NCI-H1417 treated with DMSO at 0.1 percent for 48 hours (cell line): ENCODE data around the gene JADE1.

Experiments
- DNase-seq: peaks from one replicate; lab custom pipeline; 2025; lab: John Stamatoyannopoulos, UW

JADE1 gene

GRCh38 chr4:128844931-128845330, 35.4 kb downstream of the JADE1 start:
- no peak for DNase-seq

GRCh38 chr4:128846063-128846462, 36.6 kb downstream of the JADE1 start:
- DNase-seq, result peak; percentile 11

GRCh38 chr4:128847082-128847724, 37.7 kb downstream of the JADE1 start:
- peak; percentile 23 for DNase-seq

- no peak for DNase-seq
Measured at GRCh38 chr4:128848461-128848860, 39.0 kb downstream of the JADE1 start.

GRCh38 chr4:128850252-128850651, 40.8 kb downstream of the JADE1 start:
- DNase-seq, result no peak

GRCh38 chr4:128853741-128854140, 44.2 kb downstream of the JADE1 start:
- no peak for DNase-seq

- DNase-seq, result no peak
Measured at GRCh38 chr4:128854433-128854832, 44.9 kb downstream of the JADE1 start.

GRCh38 chr4:128855621-128856020, 46.1 kb downstream of the JADE1 start:
- DNase-seq, result no peak

GRCh38 chr4:128856246-128856645, 46.7 kb downstream of the JADE1 start:
- DNase-seq, result no peak

- no peak for DNase-seq
Measured at GRCh38 chr4:128858879-128859671, 49.6 kb downstream of the JADE1 start.

- DNase-seq, result no peak
Measured at GRCh38 chr4:128859887-128860677, 50.6 kb downstream of the JADE1 start.

GRCh38 chr4:128861856-128862518, 52.5 kb downstream of the JADE1 start:
- no peak for DNase-seq

GRCh38 chr4:128862608-128863311, 53.3 kb downstream of the JADE1 start:
- DNase-seq, result no peak

GRCh38 chr4:128863312-128864075, 54.0 kb downstream of the JADE1 start:
- DNase-seq, result peak; percentile 5

- DNase-seq, result no peak
Measured at GRCh38 chr4:128865132-128865531, 55.6 kb downstream of the JADE1 start.

GRCh38 chr4:128866269-128866668, 56.8 kb downstream of the JADE1 start:
- no peak for DNase-seq

GRCh38 chr4:128866691-128867090, 57.2 kb downstream of the JADE1 start:
- DNase-seq, result no peak

GRCh38 chr4:128868758-128869157, 59.3 kb downstream of the JADE1 start:
- DNase-seq, result no peak

GRCh38 chr4:128869776-128870509, 60.4 kb downstream of the JADE1 start:
- DNase-seq, result no peak

- no peak for DNase-seq
Measured at GRCh38 chr4:128871948-128872347, 62.4 kb downstream of the JADE1 start.
